Measurements from ENCODE around the gene CD58. TPM values are rescaled to one million over a fixed set of nuclear protein-coding genes. Genes with fewer than 3 reads are reported as not detected.

Gene CD58
- total RNA-seq, 4 donors from 2014 or later: 22.3 to 79.7 (median 24.4) TPM

DNA sequence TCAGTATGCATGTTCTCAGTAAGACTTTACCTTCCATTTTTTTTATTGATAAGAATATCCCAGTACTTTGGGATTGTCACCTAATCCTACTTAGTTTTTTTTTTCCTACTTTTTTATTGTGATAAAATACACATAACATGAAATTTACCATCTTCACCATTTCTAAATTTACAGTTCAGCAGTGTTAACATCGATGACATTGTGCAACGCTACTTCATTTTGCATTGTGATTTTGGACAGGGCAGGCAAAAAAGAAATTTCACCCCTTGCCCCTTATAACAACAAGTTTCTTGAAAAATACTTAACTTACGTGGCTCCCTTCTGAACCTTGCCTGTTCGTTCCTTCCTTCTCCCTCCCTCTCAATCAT, 105.4 kb downstream of the CD58 start:
- Histone ChIP-seq H3K27ac (no peak overlapping the region), H3K9me3 (no peaks in the 10 kb centered on the region), H3K36me3 (no peaks in the 10 kb centered on the region), H3K27me3 (no peaks in the 10 kb centered on the region), H3K4me1 (no peaks in the 10 kb centered on the region), H3K4me3 (no peak overlapping the region)
- DNase-seq: no peak
- TF ChIP-seq, protein P1, sequence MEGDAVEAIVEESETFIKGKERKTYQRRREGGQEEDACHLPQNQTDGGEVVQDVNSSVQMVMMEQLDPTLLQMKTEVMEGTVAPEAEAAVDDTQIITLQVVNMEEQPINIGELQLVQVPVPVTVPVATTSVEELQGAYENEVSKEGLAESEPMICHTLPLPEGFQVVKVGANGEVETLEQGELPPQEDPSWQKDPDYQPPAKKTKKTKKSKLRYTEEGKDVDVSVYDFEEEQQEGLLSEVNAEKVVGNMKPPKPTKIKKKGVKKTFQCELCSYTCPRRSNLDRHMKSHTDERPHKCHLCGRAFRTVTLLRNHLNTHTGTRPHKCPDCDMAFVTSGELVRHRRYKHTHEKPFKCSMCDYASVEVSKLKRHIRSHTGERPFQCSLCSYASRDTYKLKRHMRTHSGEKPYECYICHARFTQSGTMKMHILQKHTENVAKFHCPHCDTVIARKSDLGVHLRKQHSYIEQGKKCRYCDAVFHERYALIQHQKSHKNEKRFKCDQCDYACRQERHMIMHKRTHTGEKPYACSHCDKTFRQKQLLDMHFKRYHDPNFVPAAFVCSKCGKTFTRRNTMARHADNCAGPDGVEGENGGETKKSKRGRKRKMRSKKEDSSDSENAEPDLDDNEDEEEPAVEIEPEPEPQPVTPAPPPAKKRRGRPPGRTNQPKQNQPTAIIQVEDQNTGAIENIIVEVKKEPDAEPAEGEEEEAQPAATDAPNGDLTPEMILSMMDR (IDR thresholded peaks at IDR 0.05): no peak
- no peak for TF ChIP-seq POLR2A (IDR thresholded peaks at IDR 0.05)
- intact Hi-C loops (cut with DNase I; ENCODE audit: low total_unique reads): no loop called here

MicroRNA genes within 50 kb of the gene (microRNA counts, 767-probe panel; counts per million panel counts)
- microRNA hsa-miR-548ac: 0 counts per million in 2 donors

Small RNA genes within 50 kb of the gene (microRNA-seq; reads per million reads assigned to microRNA genes)
- gene MIR548AC (ENCODE audit: borderline microRNAs expressed, borderline replicate concordance): not detected

Small RNA genes within 50 kb of the gene (small RNA-seq; reads per million reads assigned to genes)
- gene MIR548AC: not detected

Other genes with a start within 250 kb of the CD58 start
- gene ATP1A1, start 197.8 kb downstream of the CD58 start, total RNA-seq: 100 to 1,000 TPM; 135 to 202 (median 149) TPM
- gene IGSF3, start 96.7 kb upstream of the CD58 start, total RNA-seq: 10 to 100 TPM in 2 of 4 donors, 1 to 10 TPM in 2; 3.8 to 35.6 (median 8.4) TPM
- 1 to 10 TPM in 2 of 4 donors, under 1 TPM in 1, not detected in 1; 0.35 to 1.2 (median 1.0) TPM for gene CD2, start 183.4 kb upstream of the CD58 start, total RNA-seq